Mucosa of stomach (tissue), 1 donor: ENCODE results near the gene PVALB.

Source experiments
- H3K27me3 ChIP-seq: one replicate; pipeline ENCODE4 v1.7.0; 2013; ENCODE audit warnings: mild to moderate bottlenecking, low read length; ENCODE audit not compliant: control insufficient read depth, insufficient read depth
- H3K36me3 ChIP-seq: one replicate; pipeline ENCODE4 v1.7.0; 2013; ENCODE audit warnings: low read length; ENCODE audit not compliant: control insufficient read depth, insufficient read depth
- H3K4me1 ChIP-seq: one replicate; pipeline ENCODE4 v1.7.0; 2013; ENCODE audit warnings: mild to moderate bottlenecking, low read length; ENCODE audit not compliant: control insufficient read depth, insufficient read depth
- H3K4me3 ChIP-seq: one replicate; pipeline ENCODE4 v1.7.0; 2013; ENCODE audit warnings: low read length
- H3K9ac ChIP-seq: one replicate; pipeline ENCODE4 v1.7.0; 2013; ENCODE audit warnings: mild to moderate bottlenecking, low read length, moderate library complexity
- H3K9me3 ChIP-seq: one replicate; pipeline ENCODE4 v1.7.0; 2013; ENCODE audit warnings: mild to moderate bottlenecking, low read length, moderate library complexity; ENCODE audit not compliant: control insufficient read depth
- donor health status: Pancreatic carcinoma.

PVALB gene

GRCh38 chr22:36838119-36839030, 21.5 kb upstream of the PVALB start:
- H3K4me1 ChIP-seq, result no peaks in the 10 kb centered on the region
- H3K9ac ChIP-seq, result no peak overlapping the region
- H3K4me3 ChIP-seq, result no peak overlapping the region
- H3K36me3 ChIP-seq, result no peaks in the 10 kb centered on the region
- no peaks in the 10 kb centered on the region for H3K9me3 ChIP-seq
- H3K27me3 ChIP-seq, result peaks cover 8% of the 10 kb centered on the region

GRCh38 chr22:36835903-36836302, 19.1 kb upstream of the PVALB start:
- Histone ChIP-seq H3K36me3 (no peaks in the 10 kb centered on the region), H3K9me3 (no peaks in the 10 kb centered on the region), H3K4me1 (no peaks in the 10 kb centered on the region), H3K9ac (no peak overlapping the region), H3K4me3 (no peak overlapping the region), H3K27me3 (peaks cover 8% of the 10 kb centered on the region)

- H3K9ac ChIP-seq, result no peak overlapping the region
- no peak overlapping the region for H3K4me3 ChIP-seq
- peaks cover 6% of the 10 kb centered on the region for H3K27me3 ChIP-seq
- no peaks in the 10 kb centered on the region for H3K36me3 ChIP-seq
- H3K4me1 ChIP-seq, result no peaks in the 10 kb centered on the region
- H3K9me3 ChIP-seq, result no peaks in the 10 kb centered on the region
Observed at GRCh38 chr22:36833073-36833472, 16.2 kb upstream of the PVALB start.

GRCh38 chr22:36831717-36832116, 14.9 kb upstream of the PVALB start:
- H3K9me3 ChIP-seq, result no peaks in the 10 kb centered on the region
- H3K27me3 ChIP-seq, result peaks cover 6% of the 10 kb centered on the region
- no peak overlapping the region for H3K9ac ChIP-seq
- H3K36me3 ChIP-seq, result no peaks in the 10 kb centered on the region
- H3K4me1 ChIP-seq, result no peaks in the 10 kb centered on the region
- no peak overlapping the region for H3K4me3 ChIP-seq

GRCh38 chr22:36831206-36831605, 14.4 kb upstream of the PVALB start:
- Histone ChIP-seq H3K27me3 (peaks cover 6% of the 10 kb centered on the region), H3K36me3 (no peaks in the 10 kb centered on the region), H3K9ac (no peak overlapping the region), H3K4me1 (no peaks in the 10 kb centered on the region), H3K9me3 (no peaks in the 10 kb centered on the region), H3K4me3 (no peak overlapping the region)

- Histone ChIP-seq H3K36me3 (no peaks in the 10 kb centered on the region), H3K4me1 (no peaks in the 10 kb centered on the region), H3K4me3 (no peak overlapping the region), H3K27me3 (peaks cover 6% of the 10 kb centered on the region), H3K9me3 (no peaks in the 10 kb centered on the region), H3K9ac (no peak overlapping the region)
Observed at GRCh38 chr22:36830601-36831000, 13.8 kb upstream of the PVALB start.

GRCh38 chr22:36829370-36830002, 12.7 kb upstream of the PVALB start:
- no peaks in the 10 kb centered on the region for H3K4me1 ChIP-seq
- H3K4me3 ChIP-seq, result no peak overlapping the region
- H3K27me3 ChIP-seq, result peaks cover 6% of the 10 kb centered on the region
- H3K9me3 ChIP-seq, result no peaks in the 10 kb centered on the region
- no peaks in the 10 kb centered on the region for H3K36me3 ChIP-seq
- no peak overlapping the region for H3K9ac ChIP-seq

- Histone ChIP-seq H3K4me3 (no peak overlapping the region), H3K9ac (no peak overlapping the region), H3K27me3 (peaks cover 6% of the 10 kb centered on the region), H3K36me3 (no peaks in the 10 kb centered on the region), H3K9me3 (no peaks in the 10 kb centered on the region), H3K4me1 (no peaks in the 10 kb centered on the region)
Observed at GRCh38 chr22:36828815-36829214, 12.0 kb upstream of the PVALB start.

- no peak overlapping the region for H3K4me3 ChIP-seq
Observed at GRCh38 chr22:36826262-36826661, 9.4 kb upstream of the PVALB start.

GRCh38 chr22:36824655-36825054, 7.8 kb upstream of the PVALB start:
- H3K36me3 ChIP-seq, result no peaks in the 10 kb centered on the region
- no peak overlapping the region for H3K4me3 ChIP-seq
- H3K27me3 ChIP-seq, result peaks cover 20% of the 10 kb centered on the region
- no peaks in the 10 kb centered on the region for H3K9me3 ChIP-seq
- no peak overlapping the region for H3K9ac ChIP-seq
- H3K4me1 ChIP-seq, result no peaks in the 10 kb centered on the region

More at GRCh38 chr22:36826262-36826661, 9.4 kb upstream of the PVALB start:
- Histone ChIP-seq H3K27me3 (peaks cover 11% of the 10 kb centered on the region), H3K9me3 (no peaks in the 10 kb centered on the region), H3K4me1 (no peaks in the 10 kb centered on the region), H3K36me3 (no peaks in the 10 kb centered on the region), H3K9ac (no peak overlapping the region)

GRCh38 chr22:36823186-36823839, 6.5 kb upstream of the PVALB start:
- no peaks in the 10 kb centered on the region for H3K4me1 ChIP-seq
- H3K27me3 ChIP-seq, result peaks cover 33% of the 10 kb centered on the region
- no peaks in the 10 kb centered on the region for H3K9me3 ChIP-seq
- H3K9ac ChIP-seq, result no peak overlapping the region
- H3K4me3 ChIP-seq, result no peak overlapping the region
- no peaks in the 10 kb centered on the region for H3K36me3 ChIP-seq

- peaks cover 41% of the 10 kb centered on the region for H3K27me3 ChIP-seq
- H3K9me3 ChIP-seq, result no peaks in the 10 kb centered on the region
- H3K4me1 ChIP-seq, result no peaks in the 10 kb centered on the region
- H3K4me3 ChIP-seq, result no peak overlapping the region
- no peaks in the 10 kb centered on the region for H3K36me3 ChIP-seq
- no peak overlapping the region for H3K9ac ChIP-seq
Observed at GRCh38 chr22:36822581-36822980, 5.7 kb upstream of the PVALB start.
